HG03280 (cell line): Measurements from ENCODE around the gene TCEAL6.
"Not testable (repeated sequence)": the region's sequence is repeated elsewhere in the genome, so short reads cannot be mapped to it uniquely, and the experiment has no call there.

ENCODE experiments used
- ATAC-seq: cut with Tn5 transposase; IDR thresholded peaks from one replicate; pipeline ENCODE4 v1.9.1; 2021; ENCODE audit warnings: mild to moderate bottlenecking, moderate library complexity; ENCODE audit not compliant: unreplicated experiment

TCEAL6 gene

GRCh38 chrX:102142274-102142673, at the start of gene TCEAL6:
Gene TCEAL6, minus strand, starts transcription at chrX:102142481.
- ATAC-seq, result not testable (repeated sequence)

- no peak for ATAC-seq
Measured at GRCh38 chrX:102185967-102186720, 43.9 kb upstream of the TCEAL6 start.

- ATAC-seq, result peak; percentile 99
Measured at GRCh38 chrX:102155806-102156179, 13.5 kb upstream of the TCEAL6 start, which contains the start of gene BEX5. Gene BEX5, minus strand, starts transcription at chrX:102155977. Its CDS starts 1,712 bp downstream, at chrX:102154265.

GRCh38 chrX:102154900-102155805, 12.9 kb upstream of the TCEAL6 start:
- peak; percentile 49 for ATAC-seq

GRCh38 chrX:102154218-102154860, 12.1 kb upstream of the TCEAL6 start:
- ATAC-seq, result no peak

- not testable (repeated sequence) for ATAC-seq
Measured at GRCh38 chrX:102141631-102142030, 650 bp downstream of the TCEAL6 start.

- ATAC-seq, result not testable (repeated sequence)
Measured at GRCh38 chrX:102140876-102141275, 1.4 kb downstream of the TCEAL6 start.

- ATAC-seq, result no peak
Measured at GRCh38 chrX:102138064-102138463, 4.2 kb downstream of the TCEAL6 start.

- no peak for ATAC-seq
Measured at GRCh38 chrX:102129473-102129872, 12.8 kb downstream of the TCEAL6 start.

- ATAC-seq, result no peak
Measured at GRCh38 chrX:102126863-102127262, 15.4 kb downstream of the TCEAL6 start.

- ATAC-seq, result not testable (repeated sequence)
Measured at GRCh38 chrX:102126080-102126818, 16.0 kb downstream of the TCEAL6 start.

- ATAC-seq, result not testable (repeated sequence)
Measured at GRCh38 chrX:102125436-102125835, 16.8 kb downstream of the TCEAL6 start, which contains the start of gene TCEAL2. Gene TCEAL2, plus strand, starts transcription at chrX:102125679. Its CDS starts 1,152 bp downstream, at chrX:102126831.

- ATAC-seq, result not testable (repeated sequence)
Measured at GRCh38 chrX:102125014-102125413, 17.3 kb downstream of the TCEAL6 start.

- no peak for ATAC-seq
Measured at GRCh38 chrX:102115748-102116147, 26.5 kb downstream of the TCEAL6 start.

- no peak for ATAC-seq
Measured at GRCh38 chrX:102113367-102113766, 28.9 kb downstream of the TCEAL6 start.
